ENCODE results near the gene SFXN5. TPM values are rescaled to one million over a fixed set of nuclear protein-coding genes. Genes with fewer than 3 reads are reported as not detected.

The SFXN5 gene
- total and polyA plus RNA-seq, 2 of the 4 experiments (the other 2 are of a cell fraction): 8.6 to 17.0 TPM

GRCh38 chr2:73104933-73105332 lies 33.4 kb upstream of the SFXN5 start:
- Histone ChIP-seq H3K27me3 (ENCODE audit: control insufficient read depth, insufficient read depth, low read length) (no peaks in the 10 kb centered on the region), H3K9me3 (ENCODE audit: control insufficient read depth, insufficient read depth, low read length) (no peaks in the 10 kb centered on the region), H3K18ac (ENCODE audit: low read depth, low read length) (no peak overlapping the region), H3K9ac (ENCODE audit: low read depth, low read length) (no peak overlapping the region), H2AFZ (replicated peaks; ENCODE audit: low read length, poor library complexity) (no peak overlapping the region), H3K27ac (ENCODE audit: insufficient read depth, low read length) (no peak overlapping the region), H3K23ac (ENCODE audit: low read depth, low read length) (no peak overlapping the region; the same call in 1 of the 2 replicates), H2BK15ac (ENCODE audit: low read depth, low read length) (no peak overlapping the region), H2BK5ac (ENCODE audit: low read depth, low read length, poor library complexity, severe bottlenecking) (no peak overlapping the region), H3K9me1 (ENCODE audit: insufficient read depth, low read length) (peaks cover 71% of the 10 kb centered on the region), H2BK20ac (ENCODE audit: low read depth, low read length) (no peak overlapping the region), H3K4me3 (ENCODE audit: insufficient read depth, low read depth, low read length) (no peak overlapping the region), H4K91ac (ENCODE audit: insufficient read depth, low read depth, low read length) (no peak overlapping the region), H4K8ac (ENCODE audit: low read depth in 2 of 2, low read length in 2 of 2) (no peak overlapping the region), H3K14ac (replicated peaks; ENCODE audit: low read depth, low read length) (no peak overlapping the region), H2AK5ac (ENCODE audit: low read depth, low read length) (no peak overlapping the region), H3K79me1 (ENCODE audit: low read depth in 1 of 2, low read length in 2 of 2) (peaks cover 18 to 93% of the 10 kb centered on the region in 2 experiments), H2BK120ac (ENCODE audit: low read depth, low read length) (no peak overlapping the region), H3K4me1 (ENCODE audit: control insufficient read depth, insufficient read depth, low read length) (peaks cover 27% of the 10 kb centered on the region), H2AK9ac (replicated peaks; ENCODE audit: low read depth, low read length, poor library complexity) (no peak overlapping the region), H3K56ac (ENCODE audit: extremely low read depth, insufficient read depth, low read length) (no peak overlapping the region), H3K4ac (ENCODE audit: low read depth, low read length) (no peak overlapping the region), H3K4me2 (ENCODE audit: low read depth, low read length) (no peak overlapping the region), H3K36me3 (ENCODE audit: control insufficient read depth, insufficient read depth, low read length) (peaks cover 2% of the 10 kb centered on the region; the same call in 1 of the 2 replicates), H4K20me1 (ENCODE audit: insufficient read depth, low read length) (peaks cover 89% of the 10 kb centered on the region), H4K5ac (ENCODE audit: low read depth, low read length) (no peak overlapping the region)
- TF ChIP-seq CHD1 (IDR thresholded peaks at IDR 0.05; ENCODE audit: low read depth, low read length): no peak
- no peak for TF ChIP-seq CEBPB (IDR thresholded peaks at IDR 0.05; ENCODE audit: low read depth, low read length)
- TF ChIP-seq, protein P1, sequence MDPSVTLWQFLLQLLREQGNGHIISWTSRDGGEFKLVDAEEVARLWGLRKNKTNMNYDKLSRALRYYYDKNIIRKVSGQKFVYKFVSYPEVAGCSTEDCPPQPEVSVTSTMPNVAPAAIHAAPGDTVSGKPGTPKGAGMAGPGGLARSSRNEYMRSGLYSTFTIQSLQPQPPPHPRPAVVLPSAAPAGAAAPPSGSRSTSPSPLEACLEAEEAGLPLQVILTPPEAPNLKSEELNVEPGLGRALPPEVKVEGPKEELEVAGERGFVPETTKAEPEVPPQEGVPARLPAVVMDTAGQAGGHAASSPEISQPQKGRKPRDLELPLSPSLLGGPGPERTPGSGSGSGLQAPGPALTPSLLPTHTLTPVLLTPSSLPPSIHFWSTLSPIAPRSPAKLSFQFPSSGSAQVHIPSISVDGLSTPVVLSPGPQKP (IDR thresholded peaks at IDR 0.05; ENCODE audit: borderline replicate concordance, low read depth, low read length): no peak
- no peak for TF ChIP-seq MXI1 (IDR thresholded peaks at IDR 0.05; ENCODE audit: borderline replicate concordance, low read depth, low read length)
- TF ChIP-seq RAD21 (IDR thresholded peaks at IDR 0.05; ENCODE audit: low read length): no peak
- no peak for TF ChIP-seq FOS (IDR thresholded peaks at IDR 0.05; ENCODE audit: low read depth, low read length)
- TF ChIP-seq, protein P2, sequence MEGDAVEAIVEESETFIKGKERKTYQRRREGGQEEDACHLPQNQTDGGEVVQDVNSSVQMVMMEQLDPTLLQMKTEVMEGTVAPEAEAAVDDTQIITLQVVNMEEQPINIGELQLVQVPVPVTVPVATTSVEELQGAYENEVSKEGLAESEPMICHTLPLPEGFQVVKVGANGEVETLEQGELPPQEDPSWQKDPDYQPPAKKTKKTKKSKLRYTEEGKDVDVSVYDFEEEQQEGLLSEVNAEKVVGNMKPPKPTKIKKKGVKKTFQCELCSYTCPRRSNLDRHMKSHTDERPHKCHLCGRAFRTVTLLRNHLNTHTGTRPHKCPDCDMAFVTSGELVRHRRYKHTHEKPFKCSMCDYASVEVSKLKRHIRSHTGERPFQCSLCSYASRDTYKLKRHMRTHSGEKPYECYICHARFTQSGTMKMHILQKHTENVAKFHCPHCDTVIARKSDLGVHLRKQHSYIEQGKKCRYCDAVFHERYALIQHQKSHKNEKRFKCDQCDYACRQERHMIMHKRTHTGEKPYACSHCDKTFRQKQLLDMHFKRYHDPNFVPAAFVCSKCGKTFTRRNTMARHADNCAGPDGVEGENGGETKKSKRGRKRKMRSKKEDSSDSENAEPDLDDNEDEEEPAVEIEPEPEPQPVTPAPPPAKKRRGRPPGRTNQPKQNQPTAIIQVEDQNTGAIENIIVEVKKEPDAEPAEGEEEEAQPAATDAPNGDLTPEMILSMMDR (conservative IDR thresholded peaks at IDR 0.05; ENCODE audit: low read depth, low read length): no peak
- TF ChIP-seq SMC3 (IDR thresholded peaks at IDR 0.05; ENCODE audit: low read depth, low read length): no peak
- no peak for TF ChIP-seq RFX5 (IDR thresholded peaks at IDR 0.05; ENCODE audit: low read depth, low read length)
- TF ChIP-seq MAZ (IDR thresholded peaks at IDR 0.05; ENCODE audit: borderline replicate concordance, low read depth, low read length): no peak
- no peak for TF ChIP-seq MAFK (IDR thresholded peaks at IDR 0.05; ENCODE audit: low read depth, low read length)
- TF ChIP-seq RCOR1 (IDR thresholded peaks at IDR 0.05; ENCODE audit: insufficient replicate concordance, low read length): no peak
- TF ChIP-seq, protein P3, sequence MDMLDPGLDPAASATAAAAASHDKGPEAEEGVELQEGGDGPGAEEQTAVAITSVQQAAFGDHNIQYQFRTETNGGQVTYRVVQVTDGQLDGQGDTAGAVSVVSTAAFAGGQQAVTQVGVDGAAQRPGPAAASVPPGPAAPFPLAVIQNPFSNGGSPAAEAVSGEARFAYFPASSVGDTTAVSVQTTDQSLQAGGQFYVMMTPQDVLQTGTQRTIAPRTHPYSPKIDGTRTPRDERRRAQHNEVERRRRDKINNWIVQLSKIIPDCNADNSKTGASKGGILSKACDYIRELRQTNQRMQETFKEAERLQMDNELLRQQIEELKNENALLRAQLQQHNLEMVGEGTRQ (IDR thresholded peaks at IDR 0.05; ENCODE audit: low read depth, low read length): no peak
- TF ChIP-seq NFE2L2 (IDR thresholded peaks at IDR 0.05; ENCODE audit: low read depth, low read length): no peak
- TF ChIP-seq POLR2A (IDR thresholded peaks at IDR 0.05; ENCODE audit: low read depth, low read length): no peak
- TF ChIP-seq BHLHE40 (IDR thresholded peaks at IDR 0.05; ENCODE audit: low read depth, low read length): no peak
- in situ Hi-C loops (cut with MboI; ENCODE audit: low sequenced_read_pairs) (no loop called here), intact Hi-C loops (cut with micrococcal nuclease) (no loop called here), dilution Hi-C loops (cut with HindIII; ENCODE audit: low sequenced_read_pairs, unreplicated experiment) (no loop called here)
- POLR2A ChIA-PET (ENCODE audit: unreplicated experiment): no interaction called here
- WGBS, 2 experiments (ENCODE audit: extremely low coverage in 2 of 2, insufficient read length in 1 of 2): no CpG with 5 or more reads among the region's 3 CpGs
- no peak for ATAC-seq (ENCODE audit: low read depth)
- BruUV-seq (replicated peaks): no TSS peak
- DNase-seq: no peak
- CTCF ChIA-PET: no interaction called here

Measured in IMR-90 (cell line).